Forelimb muscle (tissue), 1 donor: ENCODE data around the gene TOPBP1. TPM values are rescaled to one million over a fixed set of nuclear protein-coding genes. Genes with fewer than 3 reads are reported as not detected.
A peak's percentile ranks its signal among the peaks of the same experiment; 100 is the strongest.
"Not testable (repeated sequence)": the region's sequence is repeated elsewhere in the genome, so short reads cannot be mapped to it uniquely, and the experiment has no call there.

Source experiments
- DNase-seq: peaks from one replicate; pipeline ENCODE4 v3.0.0-alpha.2; 2013; ENCODE audit warnings: low read depth
- polyA plus RNA-seq: library from polyadenylated mRNA; unstranded; fragments of 120-200 nt; gene quantifications from one replicate; pipeline ENCODE4 v1.2.1, GENCODE V29; 2013; ENCODE audit not compliant: insufficient read length

TOPBP1 gene
- polyA plus RNA-seq, 1 donor, result 25.1 TPM

DNA sequence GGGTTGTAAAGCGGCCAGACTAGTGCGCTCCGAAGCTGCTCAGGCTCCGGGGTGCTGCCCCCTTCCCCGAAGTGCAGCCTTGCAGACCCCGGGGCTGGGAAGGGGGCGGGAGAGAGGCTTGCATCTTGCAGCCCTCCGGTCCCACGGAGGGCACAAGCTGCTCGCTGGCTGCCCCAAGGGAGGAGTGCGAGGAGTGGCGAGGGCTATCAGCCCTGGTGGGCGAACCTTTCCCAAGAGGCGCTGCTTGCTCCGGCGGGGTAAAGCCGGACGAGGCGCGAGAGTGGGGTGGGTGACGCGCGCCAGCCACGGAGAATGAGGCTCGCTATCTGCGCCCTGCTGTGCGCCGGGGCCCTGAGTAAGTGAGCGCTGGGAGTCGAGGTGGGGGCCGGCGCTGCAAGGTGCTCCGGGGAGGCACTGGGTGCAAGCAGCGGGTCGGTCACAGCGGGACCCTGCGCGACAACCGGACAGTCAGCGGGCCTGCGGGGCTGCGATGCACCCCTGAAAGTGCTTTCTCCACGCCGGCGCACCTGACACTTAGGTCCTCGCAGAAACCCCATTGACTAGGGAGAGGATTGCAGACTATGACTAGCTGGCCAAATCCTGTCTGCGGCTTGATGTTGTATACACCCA, 12.7 kb upstream of the TOPBP1 start:
- no peak for DNase-seq

DNA sequence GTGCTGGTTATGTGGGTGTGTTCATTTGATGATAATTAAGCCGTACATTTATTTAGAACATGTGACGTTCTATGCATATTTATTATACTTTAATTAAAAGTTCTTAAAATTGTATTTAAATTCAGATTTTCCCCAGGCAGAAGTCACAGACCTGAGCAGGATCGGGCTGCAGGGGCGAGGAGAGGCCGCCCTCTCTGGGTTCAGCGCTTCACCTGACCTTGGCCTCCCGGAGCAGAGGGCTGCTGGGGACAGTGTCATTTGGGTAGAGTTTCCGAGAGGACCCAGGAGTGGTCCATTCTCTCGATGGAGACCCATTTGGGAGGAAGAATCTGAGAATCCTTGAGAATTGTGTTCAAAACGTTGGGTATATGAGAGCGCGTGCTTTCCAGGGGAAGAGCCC, 12.0 kb upstream of the TOPBP1 start:
- no peak for DNase-seq

DNA sequence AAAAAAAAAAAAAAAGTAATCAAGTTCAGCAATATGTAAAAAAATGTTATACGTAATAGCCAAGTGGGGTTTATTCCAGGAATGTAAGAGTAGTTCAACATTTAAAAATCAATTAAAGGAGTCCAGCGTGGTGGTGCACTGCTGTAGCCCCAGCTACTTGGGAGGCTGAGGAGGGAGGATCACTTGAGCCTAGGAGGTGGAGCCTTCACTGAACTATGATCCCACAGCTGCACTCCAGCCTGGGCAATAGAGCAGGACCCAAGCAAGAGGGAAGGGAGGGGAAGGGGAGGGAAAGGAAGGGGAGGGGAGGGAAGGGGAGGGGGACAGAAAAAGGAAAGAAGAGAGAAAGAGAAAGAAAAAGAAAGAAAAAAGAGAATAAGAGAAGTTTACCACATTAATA, 10.7 kb upstream of the TOPBP1 start:
- DNase-seq, result no peak

DNA sequence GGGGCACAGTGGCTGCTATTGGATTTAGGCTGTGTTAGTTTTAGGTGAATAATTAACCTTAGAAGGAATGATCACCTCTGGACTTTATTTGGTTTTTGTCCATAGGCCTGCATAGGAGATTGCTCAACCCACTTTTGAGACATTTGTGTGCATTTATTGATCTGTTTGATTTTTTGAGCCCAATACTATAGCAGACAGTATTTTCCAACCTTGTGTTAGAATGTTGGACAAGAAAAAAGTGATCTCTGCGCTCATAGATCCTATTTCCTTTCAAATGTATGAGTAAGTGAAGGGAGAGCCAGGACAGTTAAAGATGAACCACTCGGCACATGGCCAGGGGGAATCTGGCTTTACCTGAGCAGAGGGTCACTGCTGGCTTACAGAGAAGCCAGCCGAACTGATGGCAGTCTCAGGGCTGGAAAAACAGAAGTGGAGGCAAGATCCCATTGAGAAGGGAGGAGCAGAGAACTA, 8.8 kb upstream of the TOPBP1 start:
- no peak for DNase-seq

- DNase-seq, result no peak
Measured at GRCh38 chr3:133669949-133670524, 8.3 kb upstream of the TOPBP1 start.

- DNase-seq, result no peak
Measured at GRCh38 chr3:133667118-133667517, 5.4 kb upstream of the TOPBP1 start.

- DNase-seq, result not testable (repeated sequence)
Measured at GRCh38 chr3:133665188-133665587, 3.4 kb upstream of the TOPBP1 start.

DNA sequence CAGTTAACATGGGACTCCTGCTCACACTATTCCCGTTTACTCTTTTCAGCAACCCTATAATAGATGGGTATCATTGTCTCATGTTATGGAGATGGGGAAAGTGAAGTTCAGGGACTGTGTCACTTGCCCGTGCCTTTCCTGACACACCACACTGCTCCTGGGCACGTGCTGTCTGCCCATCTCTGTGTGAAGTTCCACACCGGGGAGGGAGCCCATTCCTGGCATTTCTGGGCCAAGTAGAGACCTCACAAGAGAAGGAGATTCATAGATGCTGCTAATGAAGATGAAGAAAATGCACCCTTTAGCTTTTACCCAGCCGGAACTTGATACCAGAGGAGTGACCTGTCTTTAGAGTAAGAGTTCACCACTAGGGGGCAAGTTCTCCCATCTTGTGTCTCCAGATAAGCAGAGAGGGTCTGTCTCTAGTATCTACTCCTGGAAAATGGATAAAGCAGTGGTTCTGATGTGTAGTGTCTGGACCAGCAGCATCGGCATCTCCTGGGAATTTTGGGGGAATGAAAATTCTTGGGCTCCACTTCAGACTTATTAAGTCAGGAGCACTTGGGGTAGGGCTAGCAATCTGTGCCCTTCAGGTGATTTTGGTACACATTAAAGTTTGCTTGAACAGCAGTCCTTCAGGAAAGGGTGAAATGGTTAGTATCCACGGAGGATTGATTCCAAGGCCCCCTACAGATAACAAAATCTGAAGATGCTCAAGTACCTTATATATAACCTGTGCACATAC, 2.0 kb upstream of the TOPBP1 start:
- DNase-seq, result peak; percentile 40

- DNase-seq, result no peak
Measured at GRCh38 chr3:133662278-133662651, 524 bp upstream of the TOPBP1 start.

GRCh38 chr3:133659806-133660205, 1.9 kb downstream of the TOPBP1 start:
- DNase-seq, result no peak

DNA sequence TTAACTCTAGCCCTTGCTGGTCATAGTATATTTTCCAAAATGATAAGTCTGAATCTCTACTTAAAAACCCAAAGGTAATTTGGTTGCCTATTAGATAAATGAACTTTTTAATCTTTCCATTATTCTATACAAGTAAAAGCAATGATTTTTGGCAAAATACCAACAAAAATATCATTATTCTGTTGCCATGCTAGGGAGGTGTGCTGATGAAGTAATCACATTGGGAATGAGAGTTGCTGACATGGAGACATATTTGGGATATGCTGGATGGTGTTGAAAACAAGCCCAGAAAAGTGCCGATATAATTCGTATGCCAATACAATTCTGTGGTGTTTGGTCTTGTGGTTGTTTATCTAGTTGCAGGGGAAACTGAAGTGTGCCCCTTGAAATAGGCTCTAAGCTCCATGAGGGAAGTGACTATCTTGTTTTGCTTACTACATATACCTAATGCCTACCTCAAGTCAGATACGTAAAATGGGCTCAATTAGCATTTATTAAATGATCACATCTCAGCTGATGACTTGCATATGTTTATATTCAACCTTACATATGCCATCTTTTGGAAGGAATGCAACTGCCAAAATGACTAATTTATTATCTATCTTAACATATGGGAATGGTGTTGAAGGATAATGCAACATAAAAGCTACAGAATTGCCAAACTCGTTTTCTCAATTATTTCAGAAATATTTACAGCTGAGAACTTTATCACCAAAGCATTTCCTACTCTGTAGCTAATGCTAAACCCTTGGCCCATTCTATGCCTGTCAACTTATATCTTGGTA, 5.8 kb downstream of the TOPBP1 start:
- no peak for DNase-seq

DNA sequence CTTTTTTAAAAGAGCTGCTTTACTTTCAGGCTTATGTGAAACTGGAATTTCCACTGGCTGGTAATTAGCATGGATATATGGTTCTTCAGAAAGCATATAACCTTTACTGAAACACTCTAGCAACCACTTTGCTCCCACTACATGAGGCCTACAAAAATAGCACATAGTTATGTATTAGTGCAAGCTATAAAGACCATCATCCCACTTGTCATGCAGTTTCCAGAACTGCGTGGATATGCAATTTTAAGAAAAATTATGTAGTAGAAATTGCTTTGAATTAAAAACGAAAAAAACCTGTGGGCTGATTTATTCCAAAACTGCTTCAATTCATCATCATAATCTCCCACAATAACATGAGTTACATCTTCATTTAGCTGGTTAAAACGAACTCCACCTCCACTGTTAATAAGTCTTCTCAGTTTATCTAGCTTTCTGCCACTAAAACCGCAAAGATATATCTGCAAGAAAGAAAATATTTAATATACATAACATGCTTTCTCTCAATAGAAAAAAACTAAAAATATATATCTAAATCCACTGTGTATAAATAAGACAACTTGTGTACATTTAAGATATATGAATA, 12.2 kb downstream of the TOPBP1 start:
- no peak for DNase-seq

- no peak for DNase-seq
Measured at GRCh38 chr3:133644768-133645167, 17.0 kb downstream of the TOPBP1 start.

- no peak for DNase-seq
Measured at GRCh38 chr3:133643611-133644010, 18.1 kb downstream of the TOPBP1 start.

GRCh38 chr3:133641254-133641653, 20.5 kb downstream of the TOPBP1 start:
- no peak for DNase-seq

DNA sequence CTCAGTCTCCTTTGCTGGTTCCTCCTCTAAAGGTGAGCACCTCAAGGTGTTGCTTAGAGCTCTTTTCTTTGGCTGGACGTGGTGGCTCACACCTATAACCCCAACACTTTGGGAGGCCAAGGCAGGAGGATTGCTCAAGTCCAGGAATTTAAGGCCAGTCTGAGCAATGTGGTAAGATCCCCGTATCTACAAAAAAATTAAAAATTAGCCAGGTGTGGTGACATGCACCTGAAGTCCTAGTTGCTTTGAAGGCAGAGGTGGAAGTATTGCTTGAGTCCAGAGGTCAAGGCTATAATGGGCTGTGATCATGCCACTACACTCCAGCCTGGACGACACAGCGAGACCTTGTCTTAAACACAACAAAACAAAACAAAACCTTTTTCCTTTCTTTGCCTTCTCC, 28.3 kb downstream of the TOPBP1 start:
- DNase-seq, result no peak

- DNase-seq, result no peak
Measured at GRCh38 chr3:133629146-133629545, 32.6 kb downstream of the TOPBP1 start.

DNA sequence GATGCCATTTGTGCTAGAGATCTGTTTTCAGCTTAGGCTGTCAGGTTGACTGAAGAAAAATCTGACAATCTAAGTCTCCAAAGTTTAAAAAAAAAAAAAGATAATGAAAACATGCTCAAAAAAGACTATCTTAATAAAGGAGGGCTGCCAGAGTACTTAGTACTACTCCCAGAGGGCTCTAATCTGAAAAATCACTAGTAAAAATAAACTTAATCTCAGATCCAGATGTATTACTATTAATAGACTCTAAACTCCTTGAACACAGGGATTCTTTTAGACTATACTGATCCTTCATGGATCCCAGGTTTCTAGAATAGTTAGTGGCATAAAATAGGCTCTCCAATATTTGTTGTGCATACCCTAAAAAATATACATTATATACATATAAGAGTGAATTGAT, 34.0 kb downstream of the TOPBP1 start:
- no peak for DNase-seq

GRCh38 chr3:133620066-133620784, 41.5 kb downstream of the TOPBP1 start:
- no peak for DNase-seq

- DNase-seq, result no peak
Measured at GRCh38 chr3:133611534-133611933, 50.2 kb downstream of the TOPBP1 start.

- DNase-seq, result no peak
Measured at GRCh38 chr3:133610031-133610430, 51.7 kb downstream of the TOPBP1 start.
